ENCODE measurements around the gene ALAS1.

ALAS1 gene

GRCh38 chr3:52238193-52238760 lies 40.3 kb downstream of the ALAS1 start:
- no peak for DNase-seq

DNA sequence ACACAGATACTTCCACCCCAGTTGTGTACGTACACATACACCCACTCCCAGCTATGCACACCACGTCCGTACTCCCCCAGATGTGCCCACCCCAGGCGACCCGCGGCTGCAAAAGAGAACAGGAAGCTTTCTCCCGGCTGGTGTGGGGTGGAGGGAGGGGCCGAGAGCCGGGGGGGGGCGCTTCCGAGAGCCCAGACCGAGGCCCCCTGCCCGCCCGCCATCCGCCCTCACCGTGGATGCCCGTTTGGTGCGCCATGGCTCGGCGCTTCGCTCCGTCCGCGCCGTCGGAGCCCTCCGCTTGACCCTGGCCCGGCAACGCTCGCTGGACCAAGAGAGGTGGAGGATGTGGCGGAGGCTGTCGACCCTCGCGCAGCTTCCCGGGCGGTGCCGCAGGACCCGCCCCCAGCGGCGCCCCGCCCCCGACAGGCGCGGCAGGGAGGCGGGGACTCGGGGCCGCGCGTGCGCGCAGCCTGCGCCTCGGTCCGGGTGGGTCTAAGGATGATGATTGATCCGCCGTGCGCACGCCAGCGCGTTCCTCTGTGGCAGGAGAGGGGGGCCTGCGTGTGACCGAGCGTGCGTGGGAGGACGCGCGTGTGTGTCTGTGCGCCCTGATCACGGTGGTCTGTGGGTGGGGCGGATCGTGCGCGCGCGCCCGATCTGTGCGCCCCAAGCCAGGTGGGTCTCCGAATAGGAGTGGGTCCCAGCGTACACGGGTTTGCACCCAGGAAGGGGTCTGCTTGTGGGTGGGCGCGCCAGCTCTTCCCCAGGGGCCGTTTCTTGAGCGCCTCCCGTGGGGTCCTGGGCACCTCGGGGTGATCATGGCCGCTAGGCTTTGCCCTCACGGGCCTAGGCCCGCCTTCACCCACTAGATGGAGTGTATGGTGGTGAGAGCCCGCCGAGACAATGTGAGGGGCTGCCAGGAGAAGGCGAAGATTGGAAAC lies 41.1 kb downstream of the ALAS1 start, which contains the start of gene TWF2:
TSS of gene TWF2 (minus strand) at position 398 of the 941 bp plus-strand sequence. CDS start at position 256, 142 bp downstream.
- DNase-seq = peak in 1 of 2 experiments; percentile 79

- peak in 1 of 2 experiments; percentile 30 for DNase-seq
Measured at GRCh38 chr3:52240059-52240885, 42.3 kb downstream of the ALAS1 start.

- no peak for DNase-seq
Measured at GRCh38 chr3:52240886-52241370, 43.0 kb downstream of the ALAS1 start.

DNA sequence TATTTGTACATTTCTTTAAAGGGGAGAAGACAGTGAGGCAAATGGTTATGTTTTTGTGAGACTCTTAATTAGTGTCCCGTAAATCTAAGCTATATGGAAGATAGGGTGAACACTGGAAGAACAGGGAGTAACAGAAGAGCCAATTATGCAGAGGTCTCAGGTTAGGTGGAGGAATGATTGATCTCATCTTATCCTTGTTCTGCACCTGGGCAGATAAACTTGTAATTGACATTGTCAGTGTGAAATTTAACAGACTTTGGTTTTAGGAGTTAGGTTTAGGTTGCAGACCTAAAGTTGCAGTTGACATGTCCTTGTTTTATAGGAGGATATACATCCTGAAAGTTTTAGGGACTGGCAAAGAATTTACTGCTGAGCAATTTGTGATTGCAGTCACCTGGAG lies 44.1 kb downstream of the ALAS1 start:
- DNase-seq = no peak

DNA sequence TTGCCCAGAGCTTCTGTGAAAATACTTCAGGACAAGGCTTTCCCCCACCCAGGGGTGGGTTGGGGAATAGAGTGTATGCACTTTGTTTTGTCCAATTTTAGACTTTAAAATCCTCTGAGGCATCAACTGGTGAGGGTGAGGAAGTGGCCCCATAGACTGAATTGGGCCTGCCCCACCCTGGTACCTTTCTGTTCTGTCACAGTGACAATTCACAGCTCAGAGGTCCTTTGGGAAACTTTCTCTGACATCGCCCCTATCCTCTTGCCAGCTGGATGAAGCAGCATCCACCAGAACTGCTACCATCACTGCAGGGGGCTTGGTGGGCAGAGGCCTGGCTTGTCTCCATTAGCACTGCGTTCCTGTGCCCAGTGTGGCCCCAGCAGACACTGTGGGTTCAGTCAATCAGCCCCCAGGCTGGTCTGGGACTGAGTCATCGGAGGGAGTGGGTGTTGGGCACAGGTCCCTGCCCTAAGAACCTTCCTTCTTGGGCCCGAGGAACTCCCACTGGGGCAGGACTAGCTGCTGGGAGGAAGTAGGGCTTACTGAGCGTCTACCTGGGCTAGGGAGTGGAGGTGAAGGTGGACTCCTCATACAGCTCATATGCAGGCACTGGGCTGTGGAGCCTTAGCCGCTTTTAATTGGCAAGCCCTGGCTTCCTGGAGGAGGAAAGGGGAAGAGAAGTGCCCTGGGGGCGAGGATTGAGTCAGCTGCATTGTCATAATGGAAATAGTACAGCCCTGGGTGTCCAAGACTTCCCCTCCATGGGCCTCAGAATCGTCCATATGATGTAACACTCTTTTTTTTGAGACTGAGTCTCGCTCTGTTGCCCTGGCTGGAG lies 46.0 kb downstream of the ALAS1 start:
- DNase-seq = no peak

GRCh38 chr3:52245322-52246263 lies 47.6 kb downstream of the ALAS1 start, which contains the start of gene PPM1M:
TSS of gene PPM1M (plus strand) at chr3:52245759. CDS start at chr3:52245825, 66 bp downstream.
- DNase-seq = peak in 1 of 2 experiments; percentile 50

GRCh38 chr3:52246264-52246620 lies 48.3 kb downstream of the ALAS1 start:
- no peak for DNase-seq

GRCh38 chr3:52246728-52247408 lies 48.9 kb downstream of the ALAS1 start:
- no peak for DNase-seq

- no peak for DNase-seq
Measured at GRCh38 chr3:52247409-52248164, 49.6 kb downstream of the ALAS1 start.

GRCh38 chr3:52248165-52248541 lies 50.2 kb downstream of the ALAS1 start:
- no peak for DNase-seq

- no peak for DNase-seq
Measured at GRCh38 chr3:52248816-52249547, 51.0 kb downstream of the ALAS1 start.

GRCh38 chr3:52249683-52250082 lies 51.7 kb downstream of the ALAS1 start:
- no peak for DNase-seq

- DNase-seq = no peak
Measured at GRCh38 chr3:52250122-52250521, 52.2 kb downstream of the ALAS1 start.

DNA sequence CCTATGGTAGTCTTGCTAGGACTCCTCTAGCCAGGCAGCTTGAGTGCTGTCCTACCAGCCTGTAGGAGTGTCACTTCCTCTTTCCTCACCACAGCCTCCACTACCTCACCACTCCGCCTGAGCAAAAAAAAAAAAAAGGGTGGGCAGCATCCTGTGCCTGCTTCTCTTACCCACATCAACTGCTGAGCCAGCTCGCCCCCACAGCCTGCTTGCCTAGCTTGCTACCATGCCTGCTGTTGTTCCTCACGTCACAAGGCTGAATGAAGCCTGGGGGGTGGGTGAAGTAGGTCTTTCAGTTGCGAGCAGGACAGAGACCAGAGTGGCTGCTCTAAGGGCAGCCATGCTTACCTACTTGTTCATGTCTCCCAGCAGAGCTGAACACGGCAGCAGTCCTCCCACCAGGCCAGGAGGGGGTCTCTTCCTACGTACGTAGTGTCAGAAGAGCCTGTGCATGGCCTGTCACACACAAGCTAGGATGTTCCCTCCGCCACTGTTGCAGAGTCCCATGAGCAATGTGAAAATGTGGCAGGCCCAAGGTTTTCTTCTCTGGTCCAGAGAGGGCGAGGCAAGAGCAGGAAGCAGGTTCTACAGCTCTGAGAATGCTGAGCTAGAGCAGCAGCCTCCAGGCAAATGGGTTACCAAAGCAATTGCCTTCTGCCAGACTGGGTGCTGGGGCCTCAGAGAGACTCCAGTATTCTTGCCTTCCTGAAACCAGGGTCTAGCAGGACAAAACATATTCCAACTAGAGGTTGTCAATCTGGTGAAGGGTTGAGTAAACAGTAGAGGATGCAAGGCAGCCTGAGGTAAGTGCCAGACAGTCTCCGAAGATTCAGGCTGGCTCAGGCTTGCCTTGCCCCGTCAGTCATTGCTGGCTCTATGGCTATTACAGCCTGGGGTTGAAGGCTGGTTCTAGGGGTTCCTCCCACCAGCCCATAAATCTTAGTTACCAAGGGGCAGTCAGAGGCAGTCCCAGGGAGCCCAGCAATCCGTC lies 55.6 kb downstream of the ALAS1 start:
- DNase-seq = no peak

- no peak for DNase-seq
Measured at GRCh38 chr3:52254608-52255007, 56.6 kb downstream of the ALAS1 start.

- no peak for DNase-seq
Measured at GRCh38 chr3:52256159-52256558, 58.2 kb downstream of the ALAS1 start.

DNA sequence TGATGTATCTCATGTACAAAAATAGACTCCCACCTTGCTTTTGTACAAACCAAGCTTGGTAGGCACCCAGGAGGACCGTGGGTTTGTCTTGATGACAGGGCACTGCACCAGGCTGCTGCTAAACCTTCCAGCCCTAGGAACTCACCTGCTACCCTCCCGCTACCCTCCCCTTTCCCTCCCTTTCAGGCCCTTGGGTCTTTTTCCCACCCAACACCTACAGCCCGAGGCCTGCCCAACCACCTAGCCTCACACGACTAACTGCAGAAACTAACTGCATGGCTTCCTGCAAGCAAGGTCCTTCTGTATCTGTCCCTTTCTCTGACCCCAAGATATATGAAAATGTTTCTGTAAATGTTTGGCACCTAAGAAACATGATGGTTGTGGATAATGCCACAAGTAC lies 58.7 kb downstream of the ALAS1 start:
- DNase-seq = no peak
